K562 (cell line): ENCODE results near the gene EGR1. TPM values are rescaled to one million over a fixed set of nuclear protein-coding genes. Genes with fewer than 3 reads are reported as not detected.

ENCODE experiments used
- ADNP ChIP-seq: fragments of 200-800 bp; sonication (Bioruptor generic); IDR thresholded peaks from 2 replicates; pipeline ENCODE4 v1.6.1; 2016; ENCODE audit warnings: missing genetic modification characterization, missing compliant biosample characterization
- ASH1L ChIP-seq: fragments of 450-650 bp; IDR thresholded peaks from 2 replicates; pipeline ENCODE4 v1.6.1; 2018; ENCODE audit warnings: borderline replicate concordance, mild to moderate bottlenecking, low read depth; ENCODE audit not compliant: partially characterized antibody
- CBX3 ChIP-seq, 2 experiments: IDR thresholded peaks; 1 replicate in 1 of 2; 2 replicates in 1 of 2; pipeline ENCODE4 v1.6.1; 2012; ENCODE audit warnings: inconsistent platforms in 2 of 2, low read length in 2 of 2, borderline replicate concordance in 1 of 2, control low read depth in 1 of 2
- CCNT2 ChIP-seq: IDR thresholded peaks from 2 replicates; pipeline ENCODE4 v1.6.1; 2011; ENCODE audit warnings: borderline replicate concordance, low read depth, mild to moderate bottlenecking, moderate library complexity, mixed read lengths, low read length; ENCODE audit not compliant: insufficient read length; ENCODE audit errors: extremely low read depth
- CXXC5 ChIP-seq: fragments of 250-450 bp; sonication (Bioruptor Pico); IDR thresholded peaks from 2 replicates; pipeline ENCODE4 v1.8.0; 2022; ENCODE audit warnings: inconsistent platforms, mild to moderate bottlenecking, moderate library complexity
- EGR1 ChIP-seq: fragments of 450-650 bp; conservative IDR thresholded peaks from 2 replicates; pipeline ENCODE4 v1.6.1; 2017; ENCODE audit warnings: mild to moderate bottlenecking
- ESRRA ChIP-seq: fragments of 450-650 bp; IDR thresholded peaks from 2 replicates; pipeline ENCODE4 v1.6.1; 2014; ENCODE audit warnings: low read depth, mild to moderate bottlenecking, moderate library complexity, borderline replicate concordance
- FOXJ2 ChIP-seq: fragments of 200-800 bp; sonication (Bioruptor generic); IDR thresholded peaks from 2 replicates; pipeline ENCODE4 v1.6.1; 2016; ENCODE audit warnings: missing genetic modification characterization, missing compliant biosample characterization
- GATAD2B ChIP-seq: fragments of 450-650 bp; IDR thresholded peaks from 2 replicates; pipeline ENCODE4 v1.6.1; 2017; ENCODE audit warnings: mild to moderate bottlenecking, borderline replicate concordance
- JUND ChIP-seq, 2 experiments: IDR thresholded peaks; 2 replicates in 1 of 2; 3 replicates in 1 of 2; pipeline ENCODE4 v1.6.1; 2011; ENCODE audit warnings: borderline replicate concordance in 2 of 2, low read depth in 2 of 2, low read length in 2 of 2, improper control_type of control experiment in 1 of 2, missing biosample characterization in 1 of 2, missing genetic modification characterization in 1 of 2, missing genetic modification reagents in 1 of 2
- L3MBTL2 ChIP-seq: fragments of 450-650 bp; IDR thresholded peaks from 2 replicates; pipeline ENCODE4 v1.6.1; 2016; ENCODE audit warnings: mild to moderate bottlenecking, moderate library complexity
- MAFF ChIP-seq: IDR thresholded peaks from 2 replicates; pipeline ENCODE4 v1.6.1; 2012; ENCODE audit warnings: low read length, improper control_type of control experiment
- MXI1 ChIP-seq: IDR thresholded peaks from 2 replicates; pipeline ENCODE4 v1.6.1; 2011; ENCODE audit warnings: low read depth, mild to moderate bottlenecking, improper control_type of control experiment, low read length
- MYNN ChIP-seq, 2 experiments: sonication (generic); formaldehyde crosslinking in 1 of 2; IDR thresholded peaks; 2 replicates each; pipeline versions ENCODE4 v1.5.0 to v1.6.1; 2016 to 2020; ENCODE audit warnings: antibody characterized with exemption in 1 of 2, missing genetic modification reagents in 1 of 2
- NBN ChIP-seq: fragments of 450-650 bp; IDR thresholded peaks from 2 replicates; pipeline ENCODE4 v1.6.1; 2016; ENCODE audit warnings: low read depth, mild to moderate bottlenecking
- NFIC ChIP-seq: fragments of 450-650 bp; IDR thresholded peaks from 2 replicates; pipeline ENCODE4 v1.6.1; 2017; ENCODE audit warnings: mild to moderate bottlenecking, inconsistent platforms
- RUNX1 ChIP-seq: sonication (generic); IDR thresholded peaks from 2 replicates; pipeline ENCODE4 v1.6.1; 2016; ENCODE audit warnings: antibody characterized with exemption, low read depth
- TBP ChIP-seq: optimal IDR thresholded peaks from 2 replicates; pipeline ENCODE3; 2011; ENCODE audit warnings: low read depth, low read length, improper control_type of control experiment
- TRIM28 ChIP-seq: fragments of 450-650 bp; IDR thresholded peaks from 2 replicates; pipeline ENCODE4 v1.6.1; 2017
- ZNF239 ChIP-seq: fragments of 250-450 bp; sonication (Bioruptor Pico); IDR thresholded peaks from 2 replicates; pipeline ENCODE4 v1.4.0; 2020; ENCODE audit warnings: mild to moderate bottlenecking
- ZNF589 ChIP-seq: fragments of 200-800 bp; sonication (Bioruptor generic); IDR thresholded peaks from 2 replicates; pipeline ENCODE4 v1.6.1; 2016; ENCODE audit warnings: low read depth, missing genetic modification characterization, missing compliant biosample characterization
- polyA plus RNA-seq, 8 experiments: library from polyadenylated mRNA; depleted of rRNA in 4 of 8; stranded (reverse) in 5 of 8; unstranded in 3 of 8; fragments of >200 nt; fragmentation: Nextera tagmentation in 2 of 8; fragmentation: Illumina TruSeq in 1 of 8; extraction: Ambion mirVana in 2 of 8; extraction: Trizol in 1 of 8; gene quantifications; 2 replicates each; pipeline versions ENCODE4 v1.2.1 to v1.2.3, GENCODE V29; 2011 to 2014; ENCODE audit warnings: inconsistent platforms in 1 of 8, missing spikeins in 1 of 8
- total RNA-seq, 7 experiments: library from RNA; depleted of rRNA in 6 of 7; stranded (reverse); fragments of >200 nt in 6 of 7; fragmentation: Illumina TruSeq in 2 of 7; extraction: Trizol in 2 of 7; gene quantifications; 2 replicates each; pipeline versions ENCODE4 v1.2.1 to v1.2.3, GENCODE V29; 2011 to 2021; ENCODE audit warnings: low replicate concordance in 1 of 7
- TF ChIP-seq, protein P1 (sequence below), 2 experiments: IDR thresholded peaks; 2 replicates each; pipeline ENCODE4 v1.6.1; 2012; ENCODE audit warnings: improper control_type of control experiment in 2 of 2, low read depth in 2 of 2, low read length in 2 of 2, borderline replicate concordance in 1 of 2
- TF ChIP-seq, protein P2 (sequence below): fragments of 450-650 bp; IDR thresholded peaks from 2 replicates; pipeline ENCODE4 v1.6.1; 2017; ENCODE audit warnings: antibody characterized with exemption, mild to moderate bottlenecking

EGR1 gene
- total and polyA plus RNA-seq, 9 of the 15 experiments (the other 6 are each of a cell fraction or from before 2014, with no cell fraction given), result 1.3 to 132 (median 21.5) TPM

DNA sequence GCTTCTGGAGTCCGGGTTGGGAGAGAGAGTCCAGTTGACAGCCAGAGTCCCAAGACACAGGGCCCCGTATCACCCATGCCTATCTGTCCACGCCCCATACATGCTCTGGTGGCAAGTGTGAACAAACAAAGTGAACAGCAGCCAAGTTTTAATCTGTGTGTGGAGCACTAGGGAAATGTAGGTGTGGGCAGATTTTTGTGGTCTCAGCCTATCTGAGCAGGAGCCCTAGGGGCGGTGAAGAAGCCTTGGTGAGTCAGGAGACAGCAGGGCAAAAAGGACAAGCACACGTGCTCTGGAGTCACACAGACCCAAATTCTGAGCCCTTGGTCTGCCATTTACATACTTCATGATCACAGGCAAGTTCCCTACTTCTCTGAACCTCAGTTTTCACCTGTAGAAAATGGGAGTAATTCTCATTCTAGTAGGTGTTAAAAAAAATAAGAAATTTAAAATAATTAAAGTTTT is 23.2 kb downstream of the EGR1 start (continued):
- TF ChIP-seq JUND (IDR thresholded peaks at IDR 0.05; ENCODE audit: borderline replicate concordance, low read depth, low read length) (peak; percentile 74), JUND (tag; IDR thresholded peaks at IDR 0.05; ENCODE audit: borderline replicate concordance, low read depth, low read length) (peak; percentile 68; the same call in 1 of the 3 replicates), ESRRA (peak; percentile 64; the same call in 1 of the 2 replicates), MXI1 (peak; percentile 38; the same call in 1 of the 2 replicates), NFIC (peak; percentile 50), EGR1 (peak; percentile 27; the same call in 1 of the 2 replicates), L3MBTL2 (peak; percentile 93), ADNP (peak; percentile 56; the same call in 1 of the 2 replicates), NBN (peak; percentile 66; the same call in 1 of the 2 replicates), CXXC5 (CRISPR knock-in tag) (peak; percentile 40; the same call in 1 of the 2 replicates), MAFF (peak; percentile 26; the same call in 1 of the 2 replicates), CBX3 (IDR thresholded peaks at IDR 0.05; ENCODE audit: borderline replicate concordance in 1 of 2, low read length in 2 of 2) (peak in 1 of 2 experiments; percentile 18; a peak in 1 of 3 replicates), ZNF239 (CRISPR knock-in tag) (peak; percentile 35; the same call in 1 of the 2 replicates), RUNX1 (no peak), FOXJ2 (tag) (peak; percentile 78), ZNF589 (peak; percentile 91), ASH1L (no peak), GATAD2B (no peak), TBP (peak; percentile 43), MYNN (IDR thresholded peaks at IDR 0.05) (peak; percentile 97), MYNN (CRISPR knock-in tag; IDR thresholded peaks at IDR 0.05) (no peak), CCNT2 (peak; percentile 70), TRIM28 (no peak)
- TF ChIP-seq, protein P1, sequence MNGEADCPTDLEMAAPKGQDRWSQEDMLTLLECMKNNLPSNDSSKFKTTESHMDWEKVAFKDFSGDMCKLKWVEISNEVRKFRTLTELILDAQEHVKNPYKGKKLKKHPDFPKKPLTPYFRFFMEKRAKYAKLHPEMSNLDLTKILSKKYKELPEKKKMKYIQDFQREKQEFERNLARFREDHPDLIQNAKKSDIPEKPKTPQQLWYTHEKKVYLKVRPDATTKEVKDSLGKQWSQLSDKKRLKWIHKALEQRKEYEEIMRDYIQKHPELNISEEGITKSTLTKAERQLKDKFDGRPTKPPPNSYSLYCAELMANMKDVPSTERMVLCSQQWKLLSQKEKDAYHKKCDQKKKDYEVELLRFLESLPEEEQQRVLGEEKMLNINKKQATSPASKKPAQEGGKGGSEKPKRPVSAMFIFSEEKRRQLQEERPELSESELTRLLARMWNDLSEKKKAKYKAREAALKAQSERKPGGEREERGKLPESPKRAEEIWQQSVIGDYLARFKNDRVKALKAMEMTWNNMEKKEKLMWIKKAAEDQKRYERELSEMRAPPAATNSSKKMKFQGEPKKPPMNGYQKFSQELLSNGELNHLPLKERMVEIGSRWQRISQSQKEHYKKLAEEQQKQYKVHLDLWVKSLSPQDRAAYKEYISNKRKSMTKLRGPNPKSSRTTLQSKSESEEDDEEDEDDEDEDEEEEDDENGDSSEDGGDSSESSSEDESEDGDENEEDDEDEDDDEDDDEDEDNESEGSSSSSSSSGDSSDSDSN (IDR thresholded peaks at IDR 0.05; ENCODE audit: borderline replicate concordance in 1 of 2, low read depth in 2 of 2, low read length in 2 of 2), result 0 out of 4 replicates have a peak, but pooled peaks of 1 of the 2 experiments have one; percentile 23
- TF ChIP-seq, protein P2, sequence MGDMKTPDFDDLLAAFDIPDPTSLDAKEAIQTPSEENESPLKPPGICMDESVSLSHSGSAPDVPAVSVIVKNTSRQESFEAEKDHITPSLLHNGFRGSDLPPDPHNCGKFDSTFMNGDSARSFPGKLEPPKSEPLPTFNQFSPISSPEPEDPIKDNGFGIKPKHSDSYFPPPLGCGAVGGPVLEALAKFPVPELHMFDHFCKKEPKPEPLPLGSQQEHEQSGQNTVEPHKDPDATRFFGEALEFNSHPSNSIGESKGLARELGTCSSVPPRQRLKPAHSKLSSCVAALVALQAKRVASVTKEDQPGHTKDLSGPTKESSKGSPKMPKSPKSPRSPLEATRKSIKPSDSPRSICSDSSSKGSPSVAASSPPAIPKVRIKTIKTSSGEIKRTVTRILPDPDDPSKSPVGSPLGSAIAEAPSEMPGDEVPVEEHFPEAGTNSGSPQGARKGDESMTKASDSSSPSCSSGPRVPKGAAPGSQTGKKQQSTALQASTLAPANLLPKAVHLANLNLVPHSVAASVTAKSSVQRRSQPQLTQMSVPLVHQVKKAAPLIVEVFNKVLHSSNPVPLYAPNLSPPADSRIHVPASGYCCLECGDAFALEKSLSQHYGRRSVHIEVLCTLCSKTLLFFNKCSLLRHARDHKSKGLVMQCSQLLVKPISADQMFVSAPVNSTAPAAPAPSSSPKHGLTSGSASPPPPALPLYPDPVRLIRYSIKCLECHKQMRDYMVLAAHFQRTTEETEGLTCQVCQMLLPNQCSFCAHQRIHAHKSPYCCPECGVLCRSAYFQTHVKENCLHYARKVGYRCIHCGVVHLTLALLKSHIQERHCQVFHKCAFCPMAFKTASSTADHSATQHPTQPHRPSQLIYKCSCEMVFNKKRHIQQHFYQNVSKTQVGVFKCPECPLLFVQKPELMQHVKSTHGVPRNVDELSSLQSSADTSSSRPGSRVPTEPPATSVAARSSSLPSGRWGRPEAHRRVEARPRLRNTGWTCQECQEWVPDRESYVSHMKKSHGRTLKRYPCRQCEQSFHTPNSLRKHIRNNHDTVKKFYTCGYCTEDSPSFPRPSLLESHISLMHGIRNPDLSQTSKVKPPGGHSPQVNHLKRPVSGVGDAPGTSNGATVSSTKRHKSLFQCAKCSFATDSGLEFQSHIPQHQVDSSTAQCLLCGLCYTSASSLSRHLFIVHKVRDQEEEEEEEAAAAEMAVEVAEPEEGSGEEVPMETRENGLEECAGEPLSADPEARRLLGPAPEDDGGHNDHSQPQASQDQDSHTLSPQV, result peak; percentile 81
